HepG2 (cell line): ENCODE measurements around the gene ACTN2. TPM values are rescaled to one million over a fixed set of nuclear protein-coding genes. Genes with fewer than 3 reads are reported as not detected.

Experiments used
- ATAC-seq: fragments of 200-7000 bp; cut with Tn5 transposase; 3 replicates; pipeline ENCODE4 v1.9.1; 2020; ENCODE audit warnings: mild to moderate bottlenecking, moderate library complexity
- BruUV-seq: library from RNA; stranded (reverse); fragments of 400-500 nt; replicated peaks from 2 replicates; lab custom pipeline; 2021; lab: Mats Ljungman, UMichigan
- CTCF ChIA-PET: fragments of 300-600 bp; formaldehyde crosslinking; extraction: SDS; loops from one replicate; lab custom pipeline; 2021; ENCODE audit warnings: low total read pairs, inconsistent platforms, low intra/inter-chr PET ratio; lab: Yijun Ruan, JAX
- POLR2A ChIA-PET: fragments of 350-600 bp; sonication (Branson Sonifier 250); formaldehyde crosslinking; loops from one replicate; lab custom pipeline; 2020; ENCODE audit warnings: antibody characterized with exemption, inconsistent platforms; lab: Yijun Ruan, JAX
- DNase-seq: peaks from one replicate; pipeline ENCODE4 v3.0.0-alpha.2; 2015; ENCODE audit warnings: low spot score
- FAIRE-seq: peaks from 3 replicates; lab custom pipeline; 2011; peaks lifted over from hg19 to GRCh38; lab: Jason Lieb, UNC
- H2AFZ ChIP-seq: one replicate; pipeline ENCODE4 v1.6.1; 2011; ENCODE audit warnings: low read length, inconsistent platforms
- H3K27ac ChIP-seq: fragments of 300-600 bp; 3 replicates; pipeline ENCODE4 v1.8.0; 2011; ENCODE audit warnings: mixed run types, mild to moderate bottlenecking, mixed read lengths, low read length, inconsistent platforms; ENCODE audit not compliant: insufficient read depth; ENCODE audit errors: extremely low read length
- H3K27me3 ChIP-seq, 2 experiments: fragments of 200-600 bp in 1 of 2; 2 replicates in 1 of 2; 3 replicates in 1 of 2; pipeline versions ENCODE4 v1.6.0 to v1.8.0; 2011; ENCODE audit warnings: low read length in 2 of 2, mild to moderate bottlenecking in 2 of 2, moderate library complexity in 2 of 2, inconsistent platforms in 1 of 2; ENCODE audit not compliant: insufficient read depth in 2 of 2, control insufficient read depth in 1 of 2
- H3K36me3 ChIP-seq, 2 experiments: fragments of 200-600 bp in 1 of 2; replicated peaks in 1 of 2; 2 replicates in 1 of 2; 3 replicates in 1 of 2; pipeline versions ENCODE4 v1.5.1 to v1.8.0; 2011; ENCODE audit warnings: low read length in 2 of 2, inconsistent platforms in 1 of 2; ENCODE audit not compliant: insufficient read depth in 2 of 2, control insufficient read depth in 1 of 2
- H3K4me1 ChIP-seq: 2 replicates; pipeline ENCODE4 v1.5.1; 2012; ENCODE audit warnings: low read length, inconsistent platforms; ENCODE audit not compliant: insufficient read depth
- H3K4me2 ChIP-seq: 2 replicates; pipeline ENCODE4 v1.6.0; 2011; ENCODE audit warnings: low read depth, low read length, inconsistent platforms
- H3K4me3 ChIP-seq, 3 experiments: fragments of 200-600 bp in 1 of 3; sonication (generic), shearing (Covaris generic) in 1 of 3; replicated peaks in 1 of 3; 2 replicates each; pipeline ENCODE4 v1.5.1; 2011 to 2016; ENCODE audit warnings: low read length in 3 of 3, inconsistent platforms in 2 of 3, low read depth in 2 of 3, mild to moderate bottlenecking in 2 of 3, control low read depth in 1 of 3, mixed read lengths in 1 of 3; ENCODE audit not compliant: insufficient read depth in 1 of 3
- H3K79me2 ChIP-seq: one replicate; pipeline ENCODE4 v1.6.1; 2011; ENCODE audit warnings: low read length, inconsistent platforms; ENCODE audit not compliant: insufficient read depth
- H3K9ac ChIP-seq: 2 replicates; pipeline ENCODE4 v1.6.0; 2011; ENCODE audit warnings: mild to moderate bottlenecking, low read depth, low read length, inconsistent platforms; ENCODE audit not compliant: insufficient read depth
- H3K9me3 ChIP-seq: 2 replicates; pipeline ENCODE4 v1.5.1; 2012; ENCODE audit warnings: mild to moderate bottlenecking, low read length
- H4K20me1 ChIP-seq: 2 replicates; pipeline ENCODE4 v1.6.0; 2011; ENCODE audit warnings: inconsistent platforms, mild to moderate bottlenecking, low read length, moderate library complexity; ENCODE audit not compliant: insufficient read depth
- ERF ChIP-seq: IDR thresholded peaks from 2 replicates; pipeline ENCODE4 v1.6.1; 2018; ENCODE audit warnings: missing biosample characterization, missing genetic modification reagents
- HOXA9 ChIP-seq: sonication (generic); formaldehyde crosslinking; IDR thresholded peaks from 2 replicates; pipeline ENCODE4 v1.8.1; 2022; ENCODE audit warnings: missing genetic modification reagents, mild to moderate bottlenecking, moderate library complexity, borderline replicate concordance
- ISL2 ChIP-seq: sonication (generic); formaldehyde crosslinking; IDR thresholded peaks from 2 replicates; pipeline ENCODE4 v1.5.0; 2020; ENCODE audit warnings: missing genetic modification reagents
- SALL2 ChIP-seq: sonication (generic); formaldehyde crosslinking; IDR thresholded peaks from 2 replicates; pipeline ENCODE4 v1.8.1; 2023; ENCODE audit warnings: mild to moderate bottlenecking, missing genetic modification reagents, inconsistent platforms
- ZNF564 ChIP-seq: sonication (generic); formaldehyde crosslinking; IDR thresholded peaks from 2 replicates; pipeline ENCODE4 v1.8.1; 2023; ENCODE audit warnings: mild to moderate bottlenecking, missing genetic modification reagents
- ZNF687 ChIP-seq: sonication (generic); formaldehyde crosslinking; IDR thresholded peaks from 2 replicates; pipeline ENCODE4 v1.5.1; 2020; ENCODE audit warnings: mild to moderate bottlenecking, missing genetic modification reagents, moderate library complexity
- WGBS: methylation state at CpG from one replicate; pipeline ENCODE4 v1.1.6; 2017; ENCODE audit warnings: low lambda C conversion rate; 5-methylcytosine and 5-hydroxymethylcytosine counted together
- in situ Hi-C: cut with HindIII; loops from 2 replicates; pipeline ENCODE4 v1.10.0; 2017; ENCODE audit warnings: low pct_unique_long_range_greater_than_20kb; ENCODE audit not compliant: extremely low pct_ligation_motif_present
- intact Hi-C: fragments of 100-400 bp; cut with micrococcal nuclease; formaldehyde crosslinking; loops from one replicate; pipeline ENCODE4 v1.10.0; 2022; ENCODE audit not compliant: unreplicated experiment
- polyA plus RNA-seq, 8 experiments: library from polyadenylated mRNA; depleted of rRNA in 3 of 8; stranded (reverse) in 7 of 8; unstranded in 1 of 8; fragments of >200 nt; fragmentation: Illumina TruSeq in 4 of 8; extraction: Trizol in 4 of 8; gene quantifications; 2 replicates each; pipeline versions ENCODE4 v1.2.1 to v1.2.3, GENCODE V29; 2011 to 2016; ENCODE audit warnings: low read depth in 4 of 8, missing spikeins in 1 of 8, mixed read lengths in 1 of 8; ENCODE audit not compliant: insufficient read depth in 1 of 8
- total RNA-seq, 5 experiments: library from RNA; depleted of rRNA; stranded (reverse); fragments of >200 nt; fragmentation: Illumina TruSeq; extraction: Trizol; gene quantifications; 2 replicates each; pipeline ENCODE4 v1.2.3, GENCODE V29; 2016; ENCODE audit warnings: low read depth in 1 of 5

The ACTN2 gene
- total and polyA plus RNA-seq, 2 of the 13 experiments (the other 11 are each of a cell fraction or from before 2014, with no cell fraction given), result 0.04 to 0.13 TPM

GRCh38 chr1:236753516-236753915, 67.2 kb downstream of the ACTN2 start (continued):
- peak; percentile 33; the same call in 1 of the 2 replicates for TF ChIP-seq ERF (CRISPR knock-in tag)

DNA sequence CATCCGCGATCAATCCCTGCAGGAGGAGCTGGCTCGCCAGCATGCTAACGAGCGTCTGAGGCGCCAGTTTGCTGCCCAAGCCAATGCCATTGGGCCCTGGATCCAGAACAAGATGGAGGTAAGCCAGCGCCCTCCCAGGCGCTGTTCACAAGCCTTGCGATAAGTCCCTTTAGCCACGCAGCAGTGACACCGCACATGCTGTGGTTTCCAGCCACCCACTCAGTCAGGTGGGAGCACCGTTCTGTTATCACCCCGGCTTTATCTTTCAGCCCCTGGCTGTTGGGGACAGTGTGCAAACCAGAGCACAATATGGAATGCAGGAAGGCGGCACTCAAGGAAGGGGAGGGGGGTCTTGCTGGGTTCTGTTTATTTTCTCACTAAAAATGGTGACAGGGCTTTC, 67.7 kb downstream of the ACTN2 start:
- Histone ChIP-seq H3K27ac (no peak overlapping the region), H3K27me3 (peaks cover 0 to 6% of the 10 kb centered on the region in 2 experiments; a peak in 1 of 5 replicates), H2AFZ (no peak overlapping the region), H3K4me1 (peaks cover 21% of the 10 kb centered on the region), H3K4me3 (no peak overlapping the region), H3K9me3 (no peaks in the 10 kb centered on the region), H4K20me1 (no peaks in the 10 kb centered on the region), H3K36me3 (no peaks in the 10 kb centered on the region), H3K9ac (no peak overlapping the region), H3K4me2 (no peak overlapping the region), H3K79me2 (no peaks in the 10 kb centered on the region)
- FAIRE-seq, result no peak
- CTCF ChIA-PET, result interaction anchor here (0.5 to 2.4 kb wide), 3 partner anchors 40 to 371 kb away, joined by 3 to 24 read pairs (median 7); no protein-coding TSS in a partner anchor
- no TSS peak for BruUV-seq
- intact Hi-C loops, result loop anchor here (2.0 to 10.0 kb wide), 3 partner anchors 371 to 649 kb away; no protein-coding TSS in a partner anchor
- 57% methylated on average over 11 of the region's 14 CpGs for WGBS
- POLR2A ChIA-PET, result no interaction called here
- in situ Hi-C loops, result loop anchor here (10.0 to 25.0 kb wide), 2 partner anchors 383 to 631 kb away; no protein-coding TSS in a partner anchor
- DNase-seq, result no peak
- peak; percentile 12; the same call in 2 of the 3 replicates for ATAC-seq
- TF ChIP-seq ISL2, result no peak
- TF ChIP-seq SALL2 (CRISPR knock-in tag), result no peak
- no peak for TF ChIP-seq ZNF564 (CRISPR knock-in tag)
- TF ChIP-seq HOXA9 (CRISPR knock-in tag), result no peak
- 0 out of 2 replicates have a peak, but pooled peaks have one; percentile 12 for TF ChIP-seq ZNF687
